ENCODE data around the gene SEC23IP. TPM values are rescaled to one million over a fixed set of nuclear protein-coding genes. Genes with fewer than 3 reads are reported as not detected.

Gene SEC23IP
- total and polyA plus RNA-seq, 12 donors: 8.5 to 83.5 (median 36.9) TPM

DNA sequence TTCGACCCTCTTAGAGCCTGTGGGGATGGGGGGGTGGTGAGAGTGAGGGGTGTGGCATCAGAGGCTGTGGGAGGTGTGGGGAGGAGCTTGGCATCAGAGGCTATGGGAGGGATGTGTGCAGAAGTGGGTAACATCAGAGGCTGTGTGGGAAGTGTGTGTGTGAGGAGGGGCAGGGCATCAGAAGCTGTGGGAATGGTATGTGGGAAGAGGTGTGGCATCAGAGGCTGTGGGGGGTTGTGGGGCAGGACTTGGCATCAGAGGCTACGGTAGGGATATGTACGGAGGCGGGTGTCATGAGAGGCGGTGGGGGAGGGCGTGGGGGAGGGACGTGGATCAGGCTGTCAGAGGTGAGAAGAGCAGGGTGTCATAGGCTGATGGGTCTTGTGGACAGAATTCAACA is 97.4 kb downstream of the SEC23IP start:
- no peak overlapping the region for H3K4me3 ChIP-seq
- no peaks in the 10 kb centered on the region for H3K4me1 ChIP-seq (replicated peaks in 1 of 2)
- intact Hi-C loops (cut with DNase I): no loop called here
- no peak for DNase-seq
- WGBS, 4 donors: 73 to 82% (median 74%) methylated on average over 7 of the region's 7 CpGs
- TF ChIP-seq, protein P1, sequence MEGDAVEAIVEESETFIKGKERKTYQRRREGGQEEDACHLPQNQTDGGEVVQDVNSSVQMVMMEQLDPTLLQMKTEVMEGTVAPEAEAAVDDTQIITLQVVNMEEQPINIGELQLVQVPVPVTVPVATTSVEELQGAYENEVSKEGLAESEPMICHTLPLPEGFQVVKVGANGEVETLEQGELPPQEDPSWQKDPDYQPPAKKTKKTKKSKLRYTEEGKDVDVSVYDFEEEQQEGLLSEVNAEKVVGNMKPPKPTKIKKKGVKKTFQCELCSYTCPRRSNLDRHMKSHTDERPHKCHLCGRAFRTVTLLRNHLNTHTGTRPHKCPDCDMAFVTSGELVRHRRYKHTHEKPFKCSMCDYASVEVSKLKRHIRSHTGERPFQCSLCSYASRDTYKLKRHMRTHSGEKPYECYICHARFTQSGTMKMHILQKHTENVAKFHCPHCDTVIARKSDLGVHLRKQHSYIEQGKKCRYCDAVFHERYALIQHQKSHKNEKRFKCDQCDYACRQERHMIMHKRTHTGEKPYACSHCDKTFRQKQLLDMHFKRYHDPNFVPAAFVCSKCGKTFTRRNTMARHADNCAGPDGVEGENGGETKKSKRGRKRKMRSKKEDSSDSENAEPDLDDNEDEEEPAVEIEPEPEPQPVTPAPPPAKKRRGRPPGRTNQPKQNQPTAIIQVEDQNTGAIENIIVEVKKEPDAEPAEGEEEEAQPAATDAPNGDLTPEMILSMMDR (IDR thresholded peaks at IDR 0.05): no peak
- TF ChIP-seq POLR2A (IDR thresholded peaks at IDR 0.05): no peak
- H3K27me3 ChIP-seq: no peaks in the 10 kb centered on the region
- no peak overlapping the region for H3K27ac ChIP-seq
- H3K9me3 ChIP-seq (replicated peaks in 1 of 3): no peaks in the 10 kb centered on the region
- no peaks in the 10 kb centered on the region for H3K36me3 ChIP-seq (replicated peaks in 1 of 2)

DNA sequence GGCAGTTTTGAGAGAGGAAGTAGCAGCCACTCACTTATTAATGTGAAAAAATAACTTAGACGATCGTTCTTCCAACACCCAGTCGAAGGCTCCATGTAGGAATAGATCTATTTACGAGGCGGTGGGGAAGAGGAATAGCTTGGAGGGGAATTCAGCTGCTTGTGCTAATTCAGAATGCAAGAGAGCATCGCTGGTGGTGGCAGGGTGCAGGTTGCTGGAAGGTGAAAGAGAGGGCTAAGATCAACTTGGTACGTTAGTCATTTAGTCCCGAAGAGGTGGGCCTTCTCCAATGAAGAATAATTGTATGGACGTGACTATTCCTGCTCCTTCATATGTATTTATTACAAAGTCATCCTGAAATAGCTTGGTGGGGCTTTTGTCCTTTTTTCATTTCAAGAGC is 98.5 kb downstream of the SEC23IP start:
- no peak for DNase-seq
- no peaks in the 10 kb centered on the region for H3K9me3 ChIP-seq (replicated peaks in 1 of 3)
- 60 to 70% (median 65%) methylated on average over 9 of the region's 9 CpGs for WGBS, 4 donors
- intact Hi-C loops (cut with DNase I): no loop called here
- TF ChIP-seq POLR2A (IDR thresholded peaks at IDR 0.05): no peak
- TF ChIP-seq, protein P1 (IDR thresholded peaks at IDR 0.05): no peak
- no peak overlapping the region for H3K4me3 ChIP-seq
- H3K27ac ChIP-seq: no peak overlapping the region
- H3K27me3 ChIP-seq: no peaks in the 10 kb centered on the region
- H3K4me1 ChIP-seq (replicated peaks in 1 of 2): no peaks in the 10 kb centered on the region
- no peaks in the 10 kb centered on the region for H3K36me3 ChIP-seq (replicated peaks in 1 of 2)

DNA sequence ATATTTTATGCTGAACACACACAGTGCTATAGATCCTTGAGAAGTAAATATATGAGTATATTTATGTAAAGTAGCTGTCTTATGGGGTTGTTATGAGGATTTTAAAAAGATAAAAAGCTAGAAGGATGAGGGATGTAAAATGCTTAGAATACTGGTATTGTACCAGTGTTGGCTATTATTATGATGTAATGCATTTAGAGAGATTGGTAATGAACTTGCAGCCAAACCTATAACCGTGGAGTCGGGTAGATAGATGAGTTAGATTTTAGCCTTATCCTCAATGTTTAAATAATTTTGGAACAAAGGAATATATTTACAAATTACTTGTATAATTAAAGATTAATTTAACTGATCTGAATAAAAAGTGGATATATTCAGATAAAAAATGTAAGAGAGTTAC is 99.3 kb downstream of the SEC23IP start:
- Histone ChIP-seq H3K4me3 (no peak overlapping the region), H3K36me3 (replicated peaks in 1 of 2) (no peaks in the 10 kb centered on the region), H3K9me3 (replicated peaks in 1 of 3) (no peaks in the 10 kb centered on the region), H3K27ac (no peak overlapping the region), H3K4me1 (replicated peaks in 1 of 2) (no peaks in the 10 kb centered on the region), H3K27me3 (no peaks in the 10 kb centered on the region)
- TF ChIP-seq, protein P1 (IDR thresholded peaks at IDR 0.05): no peak
- no peak for TF ChIP-seq POLR2A (IDR thresholded peaks at IDR 0.05)
- intact Hi-C loops (cut with DNase I): no loop called here
- 87 to 95% (median 94%) methylated on average over 2 of the region's 2 CpGs for WGBS, 4 donors
- no peak for DNase-seq

Small RNA genes within 50 kb of the gene (microRNA-seq; reads per million reads assigned to microRNA genes)
- gene MIR4682: 0 to 0.28 (median 0) reads per million in 3 donors

Small RNA genes within 50 kb of the gene (small RNA-seq; reads per million reads assigned to genes)
- 0 reads per million in 2 donors for gene MIR4682

Other genes starting within 250 kb of the SEC23IP start
- 10 to 100 TPM in 8 of 9 donors, 1 to 10 TPM in 1; 6.1 to 49.3 (median 31.8) TPM for gene BAG3, start 241.3 kb upstream of the SEC23IP start, total RNA-seq
- gene BAG3, start 241.3 kb upstream of the SEC23IP start, polyA plus RNA-seq: 10 to 100 TPM; 13.5 to 48.0 (median 15.0) TPM
- 10 to 100 TPM in 5 of 9 donors, 1 to 10 TPM in 4; 5.1 to 25.7 (median 10.8) TPM for gene INPP5F, start 166.7 kb upstream of the SEC23IP start, total RNA-seq
- gene INPP5F, start 166.7 kb upstream of the SEC23IP start, polyA plus RNA-seq: 10 to 100 TPM in 2 of 3 donors, 1 to 10 TPM in 1; 7.0 to 26.4 (median 10.1) TPM
- 10 to 100 TPM; 28.2 to 44.1 (median 34.8) TPM for gene MCMBP, start 19.9 kb upstream of the SEC23IP start, total RNA-seq
- 10 to 100 TPM; 11.1 to 44.3 (median 13.0) TPM for gene MCMBP, start 19.9 kb upstream of the SEC23IP start, polyA plus RNA-seq